ENCODE measurements around the gene BRSK1.

The BRSK1 gene

GRCh38 chr19:55355213-55355821, 71.5 kb downstream of the BRSK1 start:
- DNase-seq, result no peak

- DNase-seq, result no peak
Measured at GRCh38 chr19:55358493-55358892, 74.7 kb downstream of the BRSK1 start.

GRCh38 chr19:55358943-55359908, 75.4 kb downstream of the BRSK1 start:
- DNase-seq, result peak; percentile 27 to 90

GRCh38 chr19:55360902-55361301, 77.1 kb downstream of the BRSK1 start:
- DNase-seq, result no peak

Data from NCI-H446 (cell line).